ENCODE data around the gene DAAM1. TPM values are rescaled to one million over a fixed set of nuclear protein-coding genes. Genes with fewer than 3 reads are reported as not detected.

The DAAM1 gene
- polyA plus RNA-seq, 2 of the 4 experiments (the other 2 are of a cell fraction): 6.8 to 10.8 TPM

DNA sequence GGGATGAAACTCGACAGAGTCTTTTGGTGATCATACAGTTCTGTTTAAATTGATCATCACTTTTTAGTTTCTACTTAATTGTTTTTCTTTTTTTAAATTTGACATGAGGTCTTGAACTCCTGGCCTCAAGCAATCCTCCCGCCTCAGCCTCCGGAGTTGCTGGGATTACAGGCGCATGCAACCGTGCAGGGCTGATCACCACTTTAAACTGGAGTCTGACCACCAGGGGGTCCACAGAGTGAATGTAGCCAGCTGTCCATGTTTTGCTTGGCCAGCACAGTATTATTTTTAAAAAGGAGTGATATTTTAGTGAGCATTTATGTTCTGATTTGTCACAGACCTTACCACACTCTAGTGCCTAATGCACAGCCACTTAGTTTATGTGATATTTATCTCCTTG is 10.7 kb downstream of the DAAM1 start:
- no peak overlapping the region for H3K4me3 ChIP-seq
- no peak for FAIRE-seq
- no peak overlapping the region for H3K27ac ChIP-seq
- H3K9me3 ChIP-seq: no peaks in the 10 kb centered on the region
- H3K4me2 ChIP-seq: no peak overlapping the region
- POLR2A ChIA-PET: no interaction called here
- CTCF ChIA-PET: no interaction called here
- DNase-seq (ENCODE audit: low read depth in 1 of 2, low spot score in 1 of 2): no peak
- no peaks in the 10 kb centered on the region for H3K4me1 ChIP-seq
- 63% methylated on average over 5 of the region's 5 CpGs for WGBS (ENCODE audit: missing lambda C conversion rate)
- ATAC-seq: peak in 1 of 2 experiments; percentile 68; a peak in 3 of 6 replicates
- TF ChIP-seq HMGXB4 (CRISPR knock-in tag; IDR thresholded peaks at IDR 0.05; ENCODE audit: borderline replicate concordance): no peak
- TF ChIP-seq, protein P1, sequence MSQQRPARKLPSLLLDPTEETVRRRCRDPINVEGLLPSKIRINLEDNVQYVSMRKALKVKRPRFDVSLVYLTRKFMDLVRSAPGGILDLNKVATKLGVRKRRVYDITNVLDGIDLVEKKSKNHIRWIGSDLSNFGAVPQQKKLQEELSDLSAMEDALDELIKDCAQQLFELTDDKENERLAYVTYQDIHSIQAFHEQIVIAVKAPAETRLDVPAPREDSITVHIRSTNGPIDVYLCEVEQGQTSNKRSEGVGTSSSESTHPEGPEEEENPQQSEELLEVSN (IDR thresholded peaks at IDR 0.05; ENCODE audit: borderline replicate concordance, low read depth): no peak
- no peak for TF ChIP-seq KDM1A (IDR thresholded peaks at IDR 0.05; ENCODE audit: low read depth)
- no peak for TF ChIP-seq BHLHE40 (IDR thresholded peaks at IDR 0.05; ENCODE audit: low read depth, low read length)
- no peak for TF ChIP-seq EP300 (IDR thresholded peaks at IDR 0.05)
- TF ChIP-seq, protein P2, sequence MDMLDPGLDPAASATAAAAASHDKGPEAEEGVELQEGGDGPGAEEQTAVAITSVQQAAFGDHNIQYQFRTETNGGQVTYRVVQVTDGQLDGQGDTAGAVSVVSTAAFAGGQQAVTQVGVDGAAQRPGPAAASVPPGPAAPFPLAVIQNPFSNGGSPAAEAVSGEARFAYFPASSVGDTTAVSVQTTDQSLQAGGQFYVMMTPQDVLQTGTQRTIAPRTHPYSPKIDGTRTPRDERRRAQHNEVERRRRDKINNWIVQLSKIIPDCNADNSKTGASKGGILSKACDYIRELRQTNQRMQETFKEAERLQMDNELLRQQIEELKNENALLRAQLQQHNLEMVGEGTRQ (IDR thresholded peaks at IDR 0.05): no peak
- TF ChIP-seq, protein P3, sequence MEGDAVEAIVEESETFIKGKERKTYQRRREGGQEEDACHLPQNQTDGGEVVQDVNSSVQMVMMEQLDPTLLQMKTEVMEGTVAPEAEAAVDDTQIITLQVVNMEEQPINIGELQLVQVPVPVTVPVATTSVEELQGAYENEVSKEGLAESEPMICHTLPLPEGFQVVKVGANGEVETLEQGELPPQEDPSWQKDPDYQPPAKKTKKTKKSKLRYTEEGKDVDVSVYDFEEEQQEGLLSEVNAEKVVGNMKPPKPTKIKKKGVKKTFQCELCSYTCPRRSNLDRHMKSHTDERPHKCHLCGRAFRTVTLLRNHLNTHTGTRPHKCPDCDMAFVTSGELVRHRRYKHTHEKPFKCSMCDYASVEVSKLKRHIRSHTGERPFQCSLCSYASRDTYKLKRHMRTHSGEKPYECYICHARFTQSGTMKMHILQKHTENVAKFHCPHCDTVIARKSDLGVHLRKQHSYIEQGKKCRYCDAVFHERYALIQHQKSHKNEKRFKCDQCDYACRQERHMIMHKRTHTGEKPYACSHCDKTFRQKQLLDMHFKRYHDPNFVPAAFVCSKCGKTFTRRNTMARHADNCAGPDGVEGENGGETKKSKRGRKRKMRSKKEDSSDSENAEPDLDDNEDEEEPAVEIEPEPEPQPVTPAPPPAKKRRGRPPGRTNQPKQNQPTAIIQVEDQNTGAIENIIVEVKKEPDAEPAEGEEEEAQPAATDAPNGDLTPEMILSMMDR (IDR thresholded peaks at IDR 0.05): no peak
- no peak for TF ChIP-seq POLR2A (IDR thresholded peaks at IDR 0.05; ENCODE audit: low read length)
- no peak for TF ChIP-seq MYC (IDR thresholded peaks at IDR 0.05; ENCODE audit: borderline replicate concordance, low read length)
- TF ChIP-seq REST (IDR thresholded peaks at IDR 0.05): no peak
- no peak for TF ChIP-seq ZNF302 (CRISPR knock-in tag; IDR thresholded peaks at IDR 0.05)
- TF ChIP-seq HDAC2 (IDR thresholded peaks at IDR 0.05): no peak

DNA sequence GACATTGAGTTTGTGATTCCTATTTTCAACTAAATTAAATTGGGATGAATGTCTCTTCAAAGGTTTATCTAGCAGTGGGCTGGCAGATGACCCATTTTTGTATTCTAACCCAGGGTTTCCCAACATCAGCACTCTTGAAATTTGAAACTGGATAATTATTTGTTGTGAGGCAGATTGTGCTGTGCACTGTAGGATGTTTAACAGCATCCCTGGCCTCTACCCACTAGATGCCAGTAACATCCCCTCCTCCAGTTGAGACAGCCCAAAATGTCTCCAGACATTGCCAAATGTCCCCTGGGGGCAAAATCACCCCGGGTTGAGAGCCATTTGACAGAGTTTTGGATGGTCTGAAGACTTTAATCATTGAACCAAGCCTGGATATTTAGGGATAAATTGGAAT is 11.1 kb downstream of the DAAM1 start:
- CTCF ChIA-PET: no interaction called here
- Histone ChIP-seq H3K4me1 (no peaks in the 10 kb centered on the region), H3K9me3 (no peaks in the 10 kb centered on the region), H3K27ac (no peak overlapping the region), H3K4me2 (no peak overlapping the region), H3K4me3 (no peak overlapping the region)
- no peak for ATAC-seq
- DNase-seq (ENCODE audit: low read depth in 1 of 2, low spot score in 1 of 2): no peak
- POLR2A ChIA-PET: interaction anchor here (0.7 kb wide), 1 partner anchor 38 kb away, joined by 3 read pairs; no protein-coding TSS in a partner anchor
- no peak for FAIRE-seq
- TF ChIP-seq TP53 (CRISPR knock-in tag; IDR thresholded peaks at IDR 0.05): no peak
- TF ChIP-seq, protein P3 (IDR thresholded peaks at IDR 0.05): no peak
- TF ChIP-seq SMC3 (IDR thresholded peaks at IDR 0.05): no peak
- no peak for TF ChIP-seq RFX5 (IDR thresholded peaks at IDR 0.05)
- TF ChIP-seq KDM1A (IDR thresholded peaks at IDR 0.05; ENCODE audit: low read depth): no peak
- 0% methylated on average over 1 of the region's 1 CpG for WGBS (ENCODE audit: missing lambda C conversion rate)

Measured in A549 (cell line).